Measurements from ENCODE around the gene PCNX2.

PCNX2 gene

GRCh38 chr1:233327651-233328141 lies 32.2 kb upstream of the PCNX2 start, which contains the start of gene MAP3K21:
TSS of gene MAP3K21 (plus strand) at chr1:233327724. CDS start at chr1:233328029, 305 bp downstream.
- TF ChIP-seq YY1 (IDR thresholded peaks at IDR 0.05; ENCODE audit: low read depth) (peak; percentile 51), TCF12 (IDR thresholded peaks at IDR 0.05; ENCODE audit: low read depth) (no peak; the same call in 1 of the 2 replicates), RAD21 (IDR thresholded peaks at IDR 0.05; ENCODE audit: low read depth) (no peak), TEAD4 (IDR thresholded peaks at IDR 0.05) (no peak), EGR1 (IDR thresholded peaks at IDR 0.05) (no peak), CREB1 (IDR thresholded peaks at IDR 0.05; ENCODE audit: low read depth) (no peak), TAF1 (IDR thresholded peaks at IDR 0.05; ENCODE audit: low read depth) (peak; percentile 64; the same call in 1 of the 2 replicates), NFIC (IDR thresholded peaks at IDR 0.05) (no peak), FOXM1 (IDR thresholded peaks at IDR 0.05; ENCODE audit: borderline replicate concordance, low read depth) (no peak), ZBTB7A (IDR thresholded peaks at IDR 0.05; ENCODE audit: low read depth) (0 out of 2 replicates have a peak, but pooled peaks have one; percentile 27), REST (IDR thresholded peaks at IDR 0.05; ENCODE audit: low read depth) (no peak), CEBPB (IDR thresholded peaks at IDR 0.05) (no peak), MAX (IDR thresholded peaks at IDR 0.05) (no peak), USF1 (IDR thresholded peaks at IDR 0.05) (no peak), EP300 (IDR thresholded peaks at IDR 0.05; ENCODE audit: borderline replicate concordance) (no peak)

GRCh38 chr1:233326811-233327650 lies 31.5 kb upstream of the PCNX2 start:
- TF ChIP-seq TCF12 (IDR thresholded peaks at IDR 0.05; ENCODE audit: low read depth) (peak; percentile 37; the same call in 1 of the 2 replicates), TEAD4 (IDR thresholded peaks at IDR 0.05) (no peak), ZBTB7A (IDR thresholded peaks at IDR 0.05; ENCODE audit: low read depth) (no peak), MAX (IDR thresholded peaks at IDR 0.05) (0 out of 2 replicates have a peak, but pooled peaks have one; percentile 30)

- TF ChIP-seq TEAD4 (IDR thresholded peaks at IDR 0.05) (no peak), TCF12 (IDR thresholded peaks at IDR 0.05; ENCODE audit: low read depth) (no peak), FOXM1 (IDR thresholded peaks at IDR 0.05; ENCODE audit: borderline replicate concordance, low read depth) (no peak), REST (IDR thresholded peaks at IDR 0.05; ENCODE audit: low read depth) (no peak)
These were observed 30.8 kb upstream of the PCNX2 start for GRCh38 chr1:233326319-233326718.

- TF ChIP-seq REST (IDR thresholded peaks at IDR 0.05; ENCODE audit: low read depth) (no peak), TAF1 (IDR thresholded peaks at IDR 0.05; ENCODE audit: low read depth) (no peak), ZBTB7A (IDR thresholded peaks at IDR 0.05; ENCODE audit: low read depth) (no peak), NFIC (IDR thresholded peaks at IDR 0.05) (no peak)
These were observed 28.2 kb upstream of the PCNX2 start for GRCh38 chr1:233323718-233324117.

- TF ChIP-seq RAD21 (IDR thresholded peaks at IDR 0.05; ENCODE audit: low read depth) (no peak), CEBPB (IDR thresholded peaks at IDR 0.05) (no peak), MAX (IDR thresholded peaks at IDR 0.05) (no peak), NFIC (IDR thresholded peaks at IDR 0.05) (no peak), FOXM1 (IDR thresholded peaks at IDR 0.05; ENCODE audit: borderline replicate concordance, low read depth) (no peak), EGR1 (IDR thresholded peaks at IDR 0.05) (no peak), TCF12 (IDR thresholded peaks at IDR 0.05; ENCODE audit: low read depth) (no peak), ZBTB7A (IDR thresholded peaks at IDR 0.05; ENCODE audit: low read depth) (no peak), USF1 (IDR thresholded peaks at IDR 0.05) (no peak)
These were observed 24.5 kb upstream of the PCNX2 start for GRCh38 chr1:233320023-233320422.
